Esophagus muscularis mucosa (tissue), 4 donors: ENCODE measurements around the gene ITPR2. TPM values are rescaled to one million over a fixed set of nuclear protein-coding genes. Genes with fewer than 3 reads are reported as not detected.

Source experiments
- DNase-seq: peaks from one replicate; pipeline ENCODE4 v3.0.0-alpha.2; 2017; ENCODE audit errors: extremely low spot score
- H3K27ac ChIP-seq, 4 donors: fragments of 200-600 bp; sonication (generic); replicated peaks in 1 of 4; 1 replicate in 3 of 4; 2 replicates in 1 of 4; pipeline ENCODE4 v1.5.1; 2016 to 2019; ENCODE audit warnings: mild to moderate bottlenecking in 1 of 4
- H3K27me3 ChIP-seq, 4 donors: fragments of 200-600 bp; sonication (generic); one replicate each; pipeline versions ENCODE4 v1.5.1 to v1.6.0; 2016 to 2019
- H3K36me3 ChIP-seq, 4 donors: fragments of 200-600 bp; sonication (generic); one replicate each; pipeline ENCODE4 v1.5.1; 2016 to 2019
- H3K4me1 ChIP-seq, 4 donors: fragments of 200-600 bp; sonication (generic); one replicate each; pipeline ENCODE4 v1.5.1; 2016 to 2019
- H3K4me3 ChIP-seq, 4 donors: fragments of 200-600 bp; sonication (generic); 1 replicate in 2 of 4; 2 replicates in 2 of 4; pipeline ENCODE4 v1.5.1; 2016 to 2019; ENCODE audit warnings: mild to moderate bottlenecking in 4 of 4, moderate library complexity in 1 of 4
- H3K9me3 ChIP-seq, 4 donors: fragments of 200-600 bp; sonication (generic); 1 replicate in 3 of 4; 2 replicates in 1 of 4; pipeline ENCODE4 v1.5.1; 2016 to 2019
- CTCF ChIP-seq, 3 experiments: fragments of 200-600 bp in 2 of 3; fragments of 450-650 bp in 1 of 3; sonication (generic) in 2 of 3; IDR thresholded peaks; one replicate each; pipeline ENCODE4 v1.5.1; 2017 to 2019; ENCODE audit warnings: antibody characterized with exemption in 3 of 3, mild to moderate bottlenecking in 2 of 3, moderate library complexity in 1 of 3
- EP300 ChIP-seq: sonication (generic); formaldehyde crosslinking; IDR thresholded peaks from one replicate; pipeline ENCODE4 v1.6.1; 2017; ENCODE audit warnings: antibody characterized with exemption
- POLR2A ChIP-seq: fragments of 450-650 bp; IDR thresholded peaks from one replicate; pipeline ENCODE4 v1.6.1; 2017; ENCODE audit warnings: antibody characterized with exemption, moderate library complexity, mild to moderate bottlenecking, low read depth
- POLR2AphosphoS5 ChIP-seq, 2 donors: sonication (generic); formaldehyde crosslinking; IDR thresholded peaks; one replicate each; pipeline ENCODE4 v1.6.1; 2017; ENCODE audit warnings: antibody characterized with exemption in 2 of 2
- WGBS: methylation state at CpG from one replicate; pipeline ENCODE4 v1.1.5; 2018; 5-methylcytosine and 5-hydroxymethylcytosine counted together
- intact Hi-C: fragments of 100-400 bp; cut with DNase I; formaldehyde crosslinking; loops from one replicate; pipeline ENCODE4 v1.15.1; 2023
- total RNA-seq, 4 donors: library from RNA; depleted of rRNA; stranded (reverse); fragments of >200 nt; gene quantifications; one replicate each; pipeline versions ENCODE4 v1.1.0 to v1.2.1, GENCODE V29; 2016

Gene ITPR2
- total RNA-seq, 4 donors from 2014 or later: 23.7 to 26.6 (median 25.4) TPM

- H3K36me3 ChIP-seq: no peaks in the 10 kb centered on the region
- 86% methylated on average over 2 of the region's 2 CpGs for WGBS
Measured at GRCh38 chr12:26466726-26467125, 366.3 kb downstream of the ITPR2 start.

DNA sequence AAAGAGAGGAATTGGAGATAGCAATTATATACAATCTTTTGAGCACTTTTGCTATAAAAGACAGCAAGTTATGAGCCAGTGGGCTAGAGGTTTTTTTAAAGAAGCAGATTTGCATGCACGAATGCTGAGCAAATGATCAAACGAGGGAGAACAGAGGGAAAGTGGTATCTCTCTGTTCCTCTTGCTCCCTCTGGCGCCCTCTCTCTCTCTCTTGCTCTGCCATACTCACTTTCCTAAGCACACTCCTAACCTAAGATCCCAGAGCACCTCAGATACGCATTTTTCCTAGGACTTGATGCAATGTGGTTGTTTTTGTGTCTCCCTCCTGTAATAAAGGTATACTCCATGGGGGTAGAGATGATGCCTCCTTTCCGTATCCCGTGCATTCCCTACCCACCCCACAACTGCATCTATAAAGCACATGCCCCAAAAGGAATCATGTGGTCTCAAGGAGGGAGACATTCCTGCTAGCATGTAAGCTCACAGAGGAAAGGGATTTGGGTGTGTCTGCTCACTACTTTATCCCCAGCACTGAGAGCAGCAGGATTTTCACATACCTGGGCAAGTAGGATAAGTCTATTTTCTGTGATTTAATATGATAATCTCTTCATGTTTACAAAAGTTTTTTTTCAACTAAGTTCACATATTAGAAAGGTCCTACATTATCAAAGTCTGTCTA lies 367.4 kb downstream of the ITPR2 start:
- H3K36me3 ChIP-seq: no peaks in the 10 kb centered on the region
- intact Hi-C loops: no loop called here
- H3K27me3 ChIP-seq: no peaks in the 10 kb centered on the region
- TF ChIP-seq POLR2AphosphoS5 (IDR thresholded peaks at IDR 0.05): no peak
- TF ChIP-seq EP300: no peak
- TF ChIP-seq CTCF (IDR thresholded peaks at IDR 0.05): no peak
- DNase-seq: no peak
- H3K9me3 ChIP-seq: no peaks in the 10 kb centered on the region
- no peak overlapping the region for H3K4me3 ChIP-seq
- H3K27ac ChIP-seq: no peak overlapping the region
- 93% methylated on average over 6 of the region's 6 CpGs for WGBS
- no peaks in the 10 kb centered on the region for H3K4me1 ChIP-seq

More at GRCh38 chr12:26466726-26467125, 366.3 kb downstream of the ITPR2 start:
- DNase-seq: no peak
- Histone ChIP-seq H3K27ac (no peak overlapping the region), H3K9me3 (no peaks in the 10 kb centered on the region), H3K4me1 (no peaks in the 10 kb centered on the region), H3K4me3 (no peak overlapping the region), H3K27me3 (no peaks in the 10 kb centered on the region)
- TF ChIP-seq POLR2AphosphoS5 (IDR thresholded peaks at IDR 0.05): no peak
- no peak for TF ChIP-seq POLR2A
- TF ChIP-seq CTCF (IDR thresholded peaks at IDR 0.05): no peak
- intact Hi-C loops: no loop called here

GRCh38 chr12:26461776-26462175 lies 371.2 kb downstream of the ITPR2 start:
- TF ChIP-seq CTCF (IDR thresholded peaks at IDR 0.05) (no peak), EP300 (no peak), POLR2AphosphoS5 (IDR thresholded peaks at IDR 0.05) (no peak), POLR2A (no peak)
- no peaks in the 10 kb centered on the region for H3K9me3 ChIP-seq
- H3K27ac ChIP-seq: no peak overlapping the region
- H3K36me3 ChIP-seq: peaks cover 0 to 8% (median 3%) of the 10 kb centered on the region in 4 donors
- WGBS: 88% methylated on average over 1 of the region's 1 CpG
- H3K4me1 ChIP-seq: no peaks in the 10 kb centered on the region
- intact Hi-C loops: no loop called here
- no peak overlapping the region for H3K4me3 ChIP-seq
- H3K27me3 ChIP-seq: no peaks in the 10 kb centered on the region
- no peak for DNase-seq

DNA sequence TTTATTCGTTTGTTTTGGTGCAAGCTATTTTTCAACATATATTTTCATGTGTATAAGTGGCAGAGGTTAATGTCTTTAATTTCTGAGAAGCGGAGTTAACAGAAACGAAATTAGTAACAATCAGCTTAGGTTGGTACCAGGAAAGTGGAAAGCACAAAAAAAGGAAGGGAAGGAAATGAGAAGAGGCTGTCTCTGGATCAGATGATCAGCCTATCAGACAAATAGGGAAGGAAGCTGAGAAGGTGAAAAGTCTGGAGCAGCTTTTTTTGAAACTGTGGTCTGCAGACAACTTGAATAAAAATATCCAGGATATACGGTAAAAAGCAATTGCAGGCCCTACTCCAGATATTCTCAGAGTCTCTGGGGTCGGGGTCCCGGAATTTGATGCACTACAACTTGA lies 372.6 kb downstream of the ITPR2 start:
- Histone ChIP-seq H3K4me3 (no peak overlapping the region), H3K4me1 (peaks cover 0 to 6% (median 0%) of the 10 kb centered on the region in 4 donors), H3K27me3 (no peaks in the 10 kb centered on the region), H3K27ac (no peak overlapping the region), H3K9me3 (no peaks in the 10 kb centered on the region), H3K36me3 (peaks cover 0 to 8% (median 3%) of the 10 kb centered on the region in 4 donors)
- TF ChIP-seq CTCF (IDR thresholded peaks at IDR 0.05): no peak
- no peak for TF ChIP-seq EP300
- no peak for TF ChIP-seq POLR2AphosphoS5 (IDR thresholded peaks at IDR 0.05)
- TF ChIP-seq POLR2A: no peak
- WGBS: 82% methylated on average over 6 of the region's 6 CpGs
- intact Hi-C loops: no loop called here
- no peak for DNase-seq
